ENCODE data around the gene DNAJC10. TPM values are rescaled to one million over a fixed set of nuclear protein-coding genes. Genes with fewer than 3 reads are reported as not detected.
"Not testable (repeated sequence)": the region's sequence is repeated elsewhere in the genome, so short reads cannot be mapped to it uniquely, and the experiment has no call there.

The DNAJC10 gene
- total RNA-seq, 1 donor from 2014 or later, result 174 TPM

GRCh38 chr2:182732736-182733135 is 16.7 kb downstream of the DNAJC10 start:
- no peak overlapping the region for H3K27ac Mint-ChIP-seq
- H3K4me3 Mint-ChIP-seq, result no peak overlapping the region
- peaks cover 30% of the 10 kb centered on the region for H3K36me3 ChIP-seq
- H3K27me3 Mint-ChIP-seq (ENCODE audit: insufficient read depth, low read depth), result no peaks in the 10 kb centered on the region
- H3K9me3 Mint-ChIP-seq, result no peaks in the 10 kb centered on the region
- H3K9me3 ChIP-seq (ENCODE audit: low read depth), result no peaks in the 10 kb centered on the region
- H2AFZ ChIP-seq (replicated peaks), result no peak overlapping the region
- no peaks in the 10 kb centered on the region for H3K27me3 ChIP-seq
- H4K20me1 ChIP-seq (ENCODE audit: low read depth), result no peaks in the 10 kb centered on the region
- TF ChIP-seq CTCF (IDR thresholded peaks at IDR 0.05) (no peak), EZH2phosphoT487 (IDR thresholded peaks at IDR 0.05) (no peak), EZH2 (IDR thresholded peaks at IDR 0.05) (no peak)
- DNase-seq (ENCODE audit: low spot score), result no peak
- H3K4me1 Mint-ChIP-seq, result no peaks in the 10 kb centered on the region
- H3K79me2 ChIP-seq (ENCODE audit: low read depth), result no peaks in the 10 kb centered on the region
- peaks cover 22% of the 10 kb centered on the region for H3K36me3 Mint-ChIP-seq
- no peak overlapping the region for H3K9ac ChIP-seq
- H3K4me1 ChIP-seq, result no peaks in the 10 kb centered on the region
- H3K4me3 ChIP-seq, result no peak overlapping the region
- H3F3A ChIP-seq (ENCODE audit: low read depth), result peaks cover 9% of the 10 kb centered on the region
- H3K4me2 ChIP-seq, result no peak overlapping the region
- no peak overlapping the region for H3K27ac ChIP-seq

GRCh38 chr2:182733572-182733971 is 17.5 kb downstream of the DNAJC10 start:
- TF ChIP-seq EZH2phosphoT487 (IDR thresholded peaks at IDR 0.05) (no peak), CTCF (IDR thresholded peaks at IDR 0.05) (no peak), EZH2 (IDR thresholded peaks at IDR 0.05) (no peak)
- no peak overlapping the region for H3K4me3 ChIP-seq
- Mint-ChIP-seq H3K9me3 (no peaks in the 10 kb centered on the region), H3K27ac (no peak overlapping the region), H3K4me1 (no peaks in the 10 kb centered on the region), H3K4me3 (no peak overlapping the region), H3K27me3 (ENCODE audit: insufficient read depth, low read depth) (no peaks in the 10 kb centered on the region), H3K36me3 (peaks cover 25% of the 10 kb centered on the region)
- no peaks in the 10 kb centered on the region for H3K4me1 ChIP-seq
- DNase-seq (ENCODE audit: low spot score), result no peak
- H3K27ac ChIP-seq, result no peak overlapping the region
- no peak overlapping the region for H3K9ac ChIP-seq
- H3K36me3 ChIP-seq, result peaks cover 24% of the 10 kb centered on the region
- no peaks in the 10 kb centered on the region for H3K9me3 ChIP-seq (ENCODE audit: low read depth)
- no peak overlapping the region for H2AFZ ChIP-seq (replicated peaks)
- no peaks in the 10 kb centered on the region for H3K27me3 ChIP-seq
- H4K20me1 ChIP-seq (ENCODE audit: low read depth), result no peaks in the 10 kb centered on the region
- H3K79me2 ChIP-seq (ENCODE audit: low read depth), result no peaks in the 10 kb centered on the region
- no peak overlapping the region for H3K4me2 ChIP-seq
- peaks cover 9% of the 10 kb centered on the region for H3F3A ChIP-seq (ENCODE audit: low read depth)

- not testable (repeated sequence) for H3K27ac ChIP-seq; H3K27me3 Mint-ChIP-seq (ENCODE audit: insufficient read depth, low read depth); H2AFZ ChIP-seq (replicated peaks); H4K20me1 ChIP-seq (ENCODE audit: low read depth); DNase-seq (ENCODE audit: low spot score); H3K9me3 ChIP-seq (ENCODE audit: low read depth); H3K9me3 Mint-ChIP-seq; H3K27ac Mint-ChIP-seq; H3K79me2 ChIP-seq (ENCODE audit: low read depth); H3K4me1 ChIP-seq; H3K27me3 ChIP-seq; H3K9ac ChIP-seq; H3K4me1 Mint-ChIP-seq; H3K4me2 ChIP-seq; H3K4me3 Mint-ChIP-seq; H3K4me3 ChIP-seq
- peaks cover 13% of the 10 kb centered on the region for H3K36me3 Mint-ChIP-seq
- H3F3A ChIP-seq (ENCODE audit: low read depth), result peaks cover 17% of the 10 kb centered on the region
- peaks cover 49% of the 10 kb centered on the region for H3K36me3 ChIP-seq
Observed at GRCh38 chr2:182736856-182737255, 20.8 kb downstream of the DNAJC10 start.

GRCh38 chr2:182740701-182741100 is 24.6 kb downstream of the DNAJC10 start:
- H3K4me3 ChIP-seq, result no peak overlapping the region
- H3K36me3 ChIP-seq, result peaks cover 52% of the 10 kb centered on the region

More at GRCh38 chr2:182740701-182741100, 24.6 kb downstream of the DNAJC10 start:
- no peak overlapping the region for H3K9ac ChIP-seq
- Mint-ChIP-seq H3K9me3 (peaks cover 1% of the 10 kb centered on the region), H3K27ac (no peak overlapping the region), H3K4me1 (no peaks in the 10 kb centered on the region), H3K27me3 (ENCODE audit: insufficient read depth, low read depth) (peaks cover 2% of the 10 kb centered on the region), H3K36me3 (peaks cover 40% of the 10 kb centered on the region), H3K4me3 (no peak overlapping the region)
- peaks cover 8% of the 10 kb centered on the region for H3F3A ChIP-seq (ENCODE audit: low read depth)
- DNase-seq (ENCODE audit: low spot score), result no peak
- no peak overlapping the region for H3K27ac ChIP-seq
- no peaks in the 10 kb centered on the region for H4K20me1 ChIP-seq (ENCODE audit: low read depth)
- H3K27me3 ChIP-seq, result no peaks in the 10 kb centered on the region
- H2AFZ ChIP-seq (replicated peaks), result no peak overlapping the region
- H3K4me2 ChIP-seq, result no peak overlapping the region
- H3K79me2 ChIP-seq (ENCODE audit: low read depth), result no peaks in the 10 kb centered on the region
- H3K9me3 ChIP-seq (ENCODE audit: low read depth), result no peaks in the 10 kb centered on the region
- no peak for TF ChIP-seq EZH2phosphoT487 (IDR thresholded peaks at IDR 0.05)
- TF ChIP-seq CTCF (IDR thresholded peaks at IDR 0.05), result no peak
- no peak for TF ChIP-seq EZH2 (IDR thresholded peaks at IDR 0.05)
- H3K4me1 ChIP-seq, result no peaks in the 10 kb centered on the region

Data from neural progenitor cell (in vitro differentiated cells).